Amygdala (tissue), 56 donors: ENCODE results near the gene SLC17A9.

Experiments
- DNase-seq, 56 donors: peaks; one replicate each; lab custom pipeline; 2025; lab: John Stamatoyannopoulos, UW

The SLC17A9 gene

GRCh38 chr20:62979310-62979709, 26.8 kb downstream of the SLC17A9 start:
- DNase-seq, result no peak

- peak in 1 of 56 donors; percentile 0 for DNase-seq
These were observed 27.4 kb downstream of the SLC17A9 start for GRCh38 chr20:62979876-62980373.

GRCh38 chr20:62980380-62980960, 28.0 kb downstream of the SLC17A9 start:
- no peak for DNase-seq

- peak in 20 of 56 donors; percentile 3 to 72 (median 24) for DNase-seq
These were observed 28.5 kb downstream of the SLC17A9 start for GRCh38 chr20:62980970-62981369.

- no peak for DNase-seq
These were observed 29.9 kb downstream of the SLC17A9 start for GRCh38 chr20:62982124-62983075.

- DNase-seq, result no peak
These were observed 30.7 kb downstream of the SLC17A9 start for GRCh38 chr20:62983210-62983609.

- peak in 31 of 56 donors; percentile 3 to 80 (median 38) for DNase-seq
These were observed 32.3 kb downstream of the SLC17A9 start for GRCh38 chr20:62984666-62985443.

GRCh38 chr20:62985444-62985778, 32.9 kb downstream of the SLC17A9 start:
- DNase-seq, result no peak

GRCh38 chr20:62986257-62986800, 33.8 kb downstream of the SLC17A9 start:
- peak in 1 of 56 donors; percentile 13 for DNase-seq

- DNase-seq, result no peak
These were observed 34.6 kb downstream of the SLC17A9 start for GRCh38 chr20:62987114-62987513.

GRCh38 chr20:62989201-62989601, 36.7 kb downstream of the SLC17A9 start:
- no peak for DNase-seq

GRCh38 chr20:62990306-62990825, 37.9 kb downstream of the SLC17A9 start:
- DNase-seq, result no peak

GRCh38 chr20:62991196-62991807, 38.8 kb downstream of the SLC17A9 start:
- DNase-seq, result no peak

GRCh38 chr20:62991863-62992262, 39.4 kb downstream of the SLC17A9 start:
- no peak for DNase-seq

- DNase-seq, result no peak
These were observed 41.5 kb downstream of the SLC17A9 start for GRCh38 chr20:62993856-62994494.

GRCh38 chr20:62994869-62995281, 42.4 kb downstream of the SLC17A9 start:
- DNase-seq, result no peak

GRCh38 chr20:62995481-62995880, 43.0 kb downstream of the SLC17A9 start:
- no peak for DNase-seq

GRCh38 chr20:62995898-62996595, 43.5 kb downstream of the SLC17A9 start:
- no peak for DNase-seq

GRCh38 chr20:62996596-62996982, 44.1 kb downstream of the SLC17A9 start:
- no peak for DNase-seq
